Metanephros (tissue), 1 donor: ENCODE measurements around the gene FOXC1. TPM values are rescaled to one million over a fixed set of nuclear protein-coding genes. Genes with fewer than 3 reads are reported as not detected.

ENCODE experiments used
- total RNA-seq: library from RNA; depleted of rRNA; stranded (reverse); fragments of >200 nt; gene quantifications from one replicate; pipeline ENCODE4 v1.2.3, GENCODE V29; 2014

The FOXC1 gene
- total RNA-seq: 49.3 TPM

GRCh38 chr6:1609648-1610496 lies at the start of gene FOXC1:
Gene FOXC1, plus strand, starts transcription at chr6:1609915. Its CDS starts 531 bp downstream, at chr6:1610446.

Other genes with a start within 250 kb of the FOXC1 start
- gene FOXF2, start 220.3 kb upstream of the FOXC1 start, total RNA-seq: 0.18 TPM